ENCODE data around the gene TTC21A. TPM values are rescaled to one million over a fixed set of nuclear protein-coding genes. Genes with fewer than 3 reads are reported as not detected.

Gene TTC21A
- total RNA-seq, 1 donor from 2014 or later: 3.9 TPM

DNA sequence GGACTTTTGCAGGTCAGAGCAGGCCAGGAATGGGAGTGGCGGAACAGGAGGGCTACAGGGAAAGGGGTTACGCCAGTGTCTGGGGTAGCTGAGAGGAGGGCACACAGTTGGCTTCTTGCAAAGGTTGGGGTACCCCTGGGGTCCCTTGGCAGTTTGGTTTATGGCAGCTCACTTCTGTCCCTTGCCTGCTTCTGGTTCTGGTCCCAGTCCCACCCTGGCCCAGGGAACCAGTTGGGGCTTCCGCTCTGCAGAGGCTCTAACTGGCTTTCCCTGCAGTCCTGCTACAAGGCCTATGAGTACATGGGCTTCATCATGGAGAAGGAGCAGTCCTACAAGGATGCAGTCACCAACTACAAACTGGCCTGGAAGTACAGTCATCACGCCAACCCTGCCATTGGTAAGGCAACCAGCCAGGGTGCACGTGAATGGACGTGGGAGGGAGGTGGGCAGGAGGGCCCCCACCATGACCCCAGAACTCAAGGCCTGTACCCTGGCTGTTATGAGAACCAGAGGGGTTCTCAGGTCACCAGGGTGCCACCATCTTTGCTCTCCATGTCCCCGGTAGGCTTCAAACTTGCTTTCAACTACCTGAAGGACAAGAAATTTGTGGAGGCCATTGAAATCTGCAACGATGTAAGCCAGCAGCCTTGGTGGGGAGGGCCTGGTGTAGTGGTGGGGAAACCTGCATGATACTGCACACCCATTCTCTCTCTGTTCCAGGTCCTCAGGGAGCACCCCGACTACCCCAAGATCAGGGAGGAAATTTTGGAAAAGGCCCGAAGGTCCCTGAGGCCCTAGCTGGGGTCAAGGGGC, 30.7 kb downstream of the TTC21A start:
- H3K4me2 ChIP-seq (ENCODE audit: low read length): no peak overlapping the region
- peaks cover 12% of the 10 kb centered on the region for H3K4me1 ChIP-seq (ENCODE audit: insufficient read depth, low read length)
- Mint-ChIP-seq H3K4me1 (ENCODE audit: low read depth, unreplicated experiment) (peaks cover 36% of the 10 kb centered on the region), H3K27ac (ENCODE audit: unreplicated experiment) (peak overlapping the region; percentile 26), H3K9me3 (ENCODE audit: unreplicated experiment) (no peaks in the 10 kb centered on the region), H3K36me3 (ENCODE audit: low read depth, unreplicated experiment) (peaks cover 33% of the 10 kb centered on the region), H3K4me3 (ENCODE audit: unreplicated experiment) (no peak overlapping the region), H3K27me3 (ENCODE audit: low read depth, unreplicated experiment) (peaks cover 7% of the 10 kb centered on the region)
- no peak overlapping the region for H3K27ac ChIP-seq (ENCODE audit: low read depth, low read length)
- H3K36me3 ChIP-seq (ENCODE audit: insufficient read depth, low read length): peaks cover 30% of the 10 kb centered on the region
- H3K9me3 ChIP-seq (ENCODE audit: insufficient read depth, low read depth, low read length): no peaks in the 10 kb centered on the region
- no peaks in the 10 kb centered on the region for H3K27me3 ChIP-seq (ENCODE audit: insufficient read depth, low read length)
- no peak overlapping the region for H3K4me3 ChIP-seq (ENCODE audit: insufficient read depth, low read depth, low read length)
- H2AFZ ChIP-seq (ENCODE audit: low read depth, low read length): no peak overlapping the region
- FAIRE-seq: no peak
- no peak overlapping the region for H3K9ac ChIP-seq (ENCODE audit: low read length)
- peaks cover 38% of the 10 kb centered on the region for H3K79me2 ChIP-seq (ENCODE audit: insufficient read depth, low read length)
- DNase-seq (ENCODE audit: low read depth): no peak
- H4K20me1 ChIP-seq (ENCODE audit: insufficient read depth, low read length): peaks cover 58% of the 10 kb centered on the region
- TF ChIP-seq, protein P1, sequence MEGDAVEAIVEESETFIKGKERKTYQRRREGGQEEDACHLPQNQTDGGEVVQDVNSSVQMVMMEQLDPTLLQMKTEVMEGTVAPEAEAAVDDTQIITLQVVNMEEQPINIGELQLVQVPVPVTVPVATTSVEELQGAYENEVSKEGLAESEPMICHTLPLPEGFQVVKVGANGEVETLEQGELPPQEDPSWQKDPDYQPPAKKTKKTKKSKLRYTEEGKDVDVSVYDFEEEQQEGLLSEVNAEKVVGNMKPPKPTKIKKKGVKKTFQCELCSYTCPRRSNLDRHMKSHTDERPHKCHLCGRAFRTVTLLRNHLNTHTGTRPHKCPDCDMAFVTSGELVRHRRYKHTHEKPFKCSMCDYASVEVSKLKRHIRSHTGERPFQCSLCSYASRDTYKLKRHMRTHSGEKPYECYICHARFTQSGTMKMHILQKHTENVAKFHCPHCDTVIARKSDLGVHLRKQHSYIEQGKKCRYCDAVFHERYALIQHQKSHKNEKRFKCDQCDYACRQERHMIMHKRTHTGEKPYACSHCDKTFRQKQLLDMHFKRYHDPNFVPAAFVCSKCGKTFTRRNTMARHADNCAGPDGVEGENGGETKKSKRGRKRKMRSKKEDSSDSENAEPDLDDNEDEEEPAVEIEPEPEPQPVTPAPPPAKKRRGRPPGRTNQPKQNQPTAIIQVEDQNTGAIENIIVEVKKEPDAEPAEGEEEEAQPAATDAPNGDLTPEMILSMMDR (IDR thresholded peaks at IDR 0.05; ENCODE audit: insufficient read depth, low read depth, low read length): no peak
- TF ChIP-seq EZH2 (IDR thresholded peaks at IDR 0.05; ENCODE audit: insufficient read depth, low read length): no peak

DNA sequence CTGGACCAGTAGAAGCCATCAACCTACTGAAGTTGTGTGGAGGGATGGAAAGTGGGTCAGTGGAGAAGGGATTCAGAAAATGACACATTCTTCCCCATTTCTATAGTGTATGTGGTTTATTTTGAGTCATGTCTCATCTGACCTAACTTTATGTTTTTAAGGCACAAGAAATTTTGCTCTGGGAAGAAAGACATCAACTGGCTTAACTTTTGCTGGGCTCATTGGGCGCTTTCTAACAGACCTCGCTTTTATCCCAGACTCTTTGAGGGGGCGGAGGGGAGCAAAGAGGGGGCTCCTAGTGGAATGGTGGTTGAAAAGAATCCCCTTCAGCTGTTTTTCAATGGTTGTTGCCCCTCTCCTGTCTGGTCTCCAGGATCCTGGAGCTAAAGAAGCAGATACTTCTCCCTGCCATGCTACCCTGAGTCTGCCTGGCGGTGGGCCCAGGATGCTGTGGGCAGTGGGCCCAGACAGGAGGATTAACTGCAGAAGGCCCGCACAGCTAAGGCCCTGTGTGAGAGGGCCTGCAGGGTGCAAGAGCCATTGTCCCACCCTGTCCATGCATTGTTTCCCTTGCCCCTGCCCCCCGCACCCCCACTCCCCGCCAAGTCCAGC, 31.4 kb downstream of the TTC21A start:
- H3K27me3 ChIP-seq (ENCODE audit: insufficient read depth, low read length): no peaks in the 10 kb centered on the region
- FAIRE-seq (no peak), DNase-seq (ENCODE audit: low read depth) (no peak)
- no peak overlapping the region for H3K9ac ChIP-seq (ENCODE audit: low read length)
- H3K4me1 Mint-ChIP-seq (ENCODE audit: low read depth, unreplicated experiment): peaks cover 36% of the 10 kb centered on the region
- peaks cover 45% of the 10 kb centered on the region for H3K79me2 ChIP-seq (ENCODE audit: insufficient read depth, low read length)
- TF ChIP-seq EZH2 (IDR thresholded peaks at IDR 0.05; ENCODE audit: insufficient read depth, low read length): no peak
- TF ChIP-seq, protein P1 (IDR thresholded peaks at IDR 0.05; ENCODE audit: insufficient read depth, low read depth, low read length): no peak
- peaks cover 38% of the 10 kb centered on the region for H3K36me3 ChIP-seq (ENCODE audit: insufficient read depth, low read length)
- H3K36me3 Mint-ChIP-seq (ENCODE audit: low read depth, unreplicated experiment): peaks cover 30% of the 10 kb centered on the region
- H4K20me1 ChIP-seq (ENCODE audit: insufficient read depth, low read length): peaks cover 65% of the 10 kb centered on the region
- no peak overlapping the region for H3K4me3 ChIP-seq (ENCODE audit: insufficient read depth, low read depth, low read length)
- H3K9me3 Mint-ChIP-seq (ENCODE audit: unreplicated experiment): no peaks in the 10 kb centered on the region
- peak overlapping the region; percentile 3 for H3K4me2 ChIP-seq (ENCODE audit: low read length)
- H3K9me3 ChIP-seq (ENCODE audit: insufficient read depth, low read depth, low read length): no peaks in the 10 kb centered on the region
- peaks cover 12% of the 10 kb centered on the region for H3K4me1 ChIP-seq (ENCODE audit: insufficient read depth, low read length)
- H3K27ac ChIP-seq (ENCODE audit: low read depth, low read length): no peak overlapping the region
- no peak overlapping the region for H3K4me3 Mint-ChIP-seq (ENCODE audit: unreplicated experiment)
- H3K27me3 Mint-ChIP-seq (ENCODE audit: low read depth, unreplicated experiment): peaks cover 3% of the 10 kb centered on the region
- H3K27ac Mint-ChIP-seq (ENCODE audit: unreplicated experiment): no peak overlapping the region
- no peak overlapping the region for H2AFZ ChIP-seq (ENCODE audit: low read depth, low read length)

Measured in astrocyte (in vitro differentiated cells and primary cell).